Cardiac muscle cell (in vitro differentiated cells and primary cell): ENCODE data around the gene SLC24A5. TPM values are rescaled to one million over a fixed set of nuclear protein-coding genes. Genes with fewer than 3 reads are reported as not detected.

Experiments used
- DNase-seq, 2 donors: peaks; one replicate each; pipeline versions ENCODE4 v3.0.0 to v3.0.0-alpha.2; 2010 to 2017; ENCODE audit warnings: low read depth in 1 of 2, low spot score in 1 of 2
- H3K27ac ChIP-seq: fragments of 200-600 bp; sonication (generic); 2 replicates; pipeline ENCODE4 v1.5.1; 2016
- H3K27me3 ChIP-seq: fragments of 200-600 bp; sonication (generic); 2 replicates; pipeline ENCODE4 v1.6.0; 2016; ENCODE audit warnings: control low read depth
- H3K36me3 ChIP-seq: fragments of 200-600 bp; sonication (generic); 2 replicates; pipeline ENCODE4 v1.5.1; 2016; ENCODE audit warnings: control low read depth
- H3K4me1 ChIP-seq: fragments of 200-600 bp; sonication (generic); 2 replicates; pipeline ENCODE4 v1.8.1; 2017; ENCODE audit warnings: low read depth, mild to moderate bottlenecking, mixed run types
- H3K4me3 ChIP-seq: fragments of 200-600 bp; sonication (generic); 2 replicates; pipeline ENCODE4 v1.5.1; 2016; ENCODE audit warnings: mild to moderate bottlenecking
- H3K9me3 ChIP-seq: fragments of 200-600 bp; sonication (generic); 2 replicates; pipeline ENCODE4 v1.5.1; 2017; ENCODE audit warnings: low read depth, mild to moderate bottlenecking, control low read depth
- polyA plus RNA-seq: library from polyadenylated mRNA; unstranded; fragments of >200 nt; fragmentation: Nextera tagmentation; extraction: Ambion mirVana; gene quantifications from 2 replicates; pipeline ENCODE4 v1.2.1, GENCODE V29; 2016
- total RNA-seq: library from RNA; depleted of rRNA; stranded (reverse); fragments of >200 nt; gene quantifications from 2 replicates; pipeline ENCODE4 v1.2.3, GENCODE V29; 2016
- TF ChIP-seq, protein P1 (sequence below): IDR thresholded peaks from 2 replicates; pipeline ENCODE4 v1.5.1; 2012; ENCODE audit warnings: low read depth, mild to moderate bottlenecking, low read length

SLC24A5 gene
- total and polyA plus RNA-seq, 2 experiments from 2014 or later: not detected

DNA sequence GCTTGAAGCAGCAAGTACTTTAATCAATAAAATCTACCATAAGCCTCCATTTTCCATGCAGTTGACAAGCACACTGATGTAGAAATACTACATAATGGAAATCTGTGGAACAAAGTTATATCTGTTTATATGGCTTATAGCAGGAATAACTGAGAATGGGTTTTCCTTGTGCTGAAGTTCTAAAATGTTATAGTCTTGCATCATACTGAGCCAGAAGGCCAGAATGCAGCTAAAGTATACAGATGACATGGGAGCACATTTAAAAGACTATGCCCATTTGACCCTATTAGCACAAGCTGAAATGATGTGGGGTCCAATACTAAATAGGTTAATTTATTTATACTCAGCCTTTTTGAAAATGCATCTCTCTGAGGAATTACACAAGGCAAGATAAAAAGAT is 25.1 kb downstream of the SLC24A5 start:
- TF ChIP-seq, protein P1, sequence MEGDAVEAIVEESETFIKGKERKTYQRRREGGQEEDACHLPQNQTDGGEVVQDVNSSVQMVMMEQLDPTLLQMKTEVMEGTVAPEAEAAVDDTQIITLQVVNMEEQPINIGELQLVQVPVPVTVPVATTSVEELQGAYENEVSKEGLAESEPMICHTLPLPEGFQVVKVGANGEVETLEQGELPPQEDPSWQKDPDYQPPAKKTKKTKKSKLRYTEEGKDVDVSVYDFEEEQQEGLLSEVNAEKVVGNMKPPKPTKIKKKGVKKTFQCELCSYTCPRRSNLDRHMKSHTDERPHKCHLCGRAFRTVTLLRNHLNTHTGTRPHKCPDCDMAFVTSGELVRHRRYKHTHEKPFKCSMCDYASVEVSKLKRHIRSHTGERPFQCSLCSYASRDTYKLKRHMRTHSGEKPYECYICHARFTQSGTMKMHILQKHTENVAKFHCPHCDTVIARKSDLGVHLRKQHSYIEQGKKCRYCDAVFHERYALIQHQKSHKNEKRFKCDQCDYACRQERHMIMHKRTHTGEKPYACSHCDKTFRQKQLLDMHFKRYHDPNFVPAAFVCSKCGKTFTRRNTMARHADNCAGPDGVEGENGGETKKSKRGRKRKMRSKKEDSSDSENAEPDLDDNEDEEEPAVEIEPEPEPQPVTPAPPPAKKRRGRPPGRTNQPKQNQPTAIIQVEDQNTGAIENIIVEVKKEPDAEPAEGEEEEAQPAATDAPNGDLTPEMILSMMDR: no peak
- Histone ChIP-seq H3K36me3 (peaks cover 29% of the 10 kb centered on the region), H3K27ac (no peak overlapping the region), H3K4me1 (no peaks in the 10 kb centered on the region), H3K9me3 (no peaks in the 10 kb centered on the region), H3K27me3 (no peaks in the 10 kb centered on the region), H3K4me3 (no peak overlapping the region)
- DNase-seq: no peak

DNA sequence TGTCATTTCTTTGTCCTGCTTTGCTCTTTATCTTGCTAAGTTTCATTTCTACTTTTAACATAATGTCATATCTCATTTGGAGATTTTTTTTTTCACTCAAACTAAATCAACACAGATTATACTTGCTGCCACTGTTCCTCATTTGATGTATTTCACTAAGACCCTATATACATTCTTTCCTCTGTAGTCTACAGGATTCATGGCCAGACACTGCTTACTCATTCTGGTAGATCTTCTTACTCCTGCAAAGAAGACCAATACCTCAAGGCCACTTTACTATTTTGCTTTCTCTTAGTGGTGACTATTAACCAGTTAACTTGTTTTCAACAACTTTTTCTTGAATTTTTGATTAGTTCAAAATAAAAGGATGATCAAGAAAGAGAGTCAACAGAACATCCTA is 26.6 kb downstream of the SLC24A5 start:
- no peak overlapping the region for H3K27ac ChIP-seq
- no peaks in the 10 kb centered on the region for H3K27me3 ChIP-seq
- TF ChIP-seq, protein P1: no peak
- H3K36me3 ChIP-seq: peaks cover 36% of the 10 kb centered on the region
- H3K9me3 ChIP-seq: no peaks in the 10 kb centered on the region
- DNase-seq: no peak
- H3K4me3 ChIP-seq: no peak overlapping the region
- no peaks in the 10 kb centered on the region for H3K4me1 ChIP-seq

DNA sequence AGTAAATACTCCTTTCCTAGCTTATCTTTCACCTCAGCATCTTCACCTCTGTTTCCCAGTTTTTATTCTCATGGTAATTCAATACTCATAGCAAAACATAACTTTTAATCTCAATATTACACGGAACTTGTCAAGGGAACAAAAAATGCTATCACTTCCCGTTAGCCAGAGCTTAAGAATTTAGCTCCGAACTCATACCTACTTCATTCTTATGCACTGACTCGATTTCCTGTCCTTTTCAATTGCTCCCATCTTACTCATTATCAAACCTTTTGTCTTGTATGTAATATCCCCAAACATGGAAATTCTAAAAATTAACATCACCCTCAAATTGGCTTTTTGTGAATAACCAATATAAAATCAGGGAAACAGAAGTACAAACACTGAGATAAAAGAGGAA is 29.1 kb downstream of the SLC24A5 start:
- peak in 1 of 2 donors; percentile 47 for DNase-seq
- H3K4me1 ChIP-seq: no peaks in the 10 kb centered on the region
- H3K9me3 ChIP-seq: no peaks in the 10 kb centered on the region
- no peak overlapping the region for H3K27ac ChIP-seq
- TF ChIP-seq, protein P1: no peak
- H3K27me3 ChIP-seq: no peaks in the 10 kb centered on the region
- peaks cover 45% of the 10 kb centered on the region for H3K36me3 ChIP-seq
- no peak overlapping the region for H3K4me3 ChIP-seq

DNA sequence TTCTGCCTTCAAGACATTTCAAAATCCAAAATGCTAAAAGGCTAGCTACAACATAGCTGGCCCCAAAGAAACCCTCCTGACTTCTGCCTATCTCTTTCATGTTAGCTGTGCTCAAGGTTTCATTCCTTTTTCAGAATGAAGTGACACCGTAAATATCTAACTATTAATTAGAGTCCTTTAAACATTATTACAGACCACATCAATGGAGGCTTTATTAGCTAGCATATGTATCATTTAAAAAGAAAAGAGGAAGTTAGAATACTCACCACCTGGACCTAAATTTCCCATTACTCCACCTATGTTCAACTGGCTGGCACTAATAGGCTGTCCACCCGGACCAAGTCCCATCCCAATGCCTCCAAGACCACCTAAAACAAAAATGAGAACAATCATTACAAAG is 32.7 kb downstream of the SLC24A5 start:
- Histone ChIP-seq H3K27ac (no peak overlapping the region), H3K4me3 (no peak overlapping the region), H3K27me3 (no peaks in the 10 kb centered on the region), H3K9me3 (no peaks in the 10 kb centered on the region), H3K36me3 (peaks cover 54% of the 10 kb centered on the region), H3K4me1 (no peaks in the 10 kb centered on the region)
- TF ChIP-seq, protein P1: no peak
- DNase-seq: no peak

DNA sequence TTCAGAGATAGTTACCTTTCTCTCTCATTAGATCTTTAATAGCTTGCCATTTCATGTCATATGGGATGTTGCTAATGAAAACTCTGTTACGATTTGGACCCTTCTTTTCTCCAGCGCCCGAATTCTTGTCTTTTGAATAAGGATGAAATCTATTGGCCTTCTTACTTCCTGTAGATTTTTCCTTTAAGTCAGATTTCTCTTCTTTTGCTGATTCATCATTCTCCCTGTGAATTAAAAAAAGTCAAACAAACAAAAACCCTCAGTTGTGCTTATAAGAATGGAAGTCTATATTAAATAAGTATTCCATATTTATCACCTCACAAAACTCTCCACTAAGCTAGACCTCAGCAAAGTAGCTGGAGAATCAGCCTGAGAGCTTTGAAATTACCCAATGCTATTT is 47.8 kb downstream of the SLC24A5 start:
- Histone ChIP-seq H3K36me3 (peaks cover 23% of the 10 kb centered on the region), H3K9me3 (no peaks in the 10 kb centered on the region), H3K4me3 (no peak overlapping the region), H3K4me1 (no peaks in the 10 kb centered on the region), H3K27ac (no peak overlapping the region), H3K27me3 (no peaks in the 10 kb centered on the region)
- TF ChIP-seq, protein P1: no peak
- no peak for DNase-seq

DNA sequence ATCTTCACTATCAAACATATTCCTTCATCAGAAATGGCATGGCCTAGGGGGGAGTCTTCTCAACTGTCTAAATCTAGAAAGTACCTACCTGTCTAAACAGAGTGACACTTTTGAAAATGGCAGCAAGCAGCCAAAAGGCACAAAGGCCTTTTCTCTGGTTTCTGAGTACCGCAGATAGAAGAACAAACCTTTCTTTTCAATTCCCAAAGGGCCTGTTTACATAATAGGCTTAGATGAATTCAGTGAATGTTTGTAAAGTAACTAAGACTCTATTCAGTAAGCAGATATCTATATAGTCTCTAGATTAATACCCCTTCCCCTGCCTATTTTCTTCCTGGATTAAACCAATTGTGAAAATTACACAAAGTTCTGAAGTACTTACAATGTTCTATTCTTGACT is 50.2 kb downstream of the SLC24A5 start:
- no peak overlapping the region for H3K4me3 ChIP-seq
- DNase-seq: no peak
- no peaks in the 10 kb centered on the region for H3K27me3 ChIP-seq

More for the DNA sequence above, 50.2 kb downstream of the SLC24A5 start:
- H3K27ac ChIP-seq: no peak overlapping the region
- TF ChIP-seq, protein P1: no peak
- peaks cover 8% of the 10 kb centered on the region for H3K36me3 ChIP-seq
- no peaks in the 10 kb centered on the region for H3K4me1 ChIP-seq
- H3K9me3 ChIP-seq: no peaks in the 10 kb centered on the region
